Keratinocyte (primary cell): ENCODE results near the gene ADARB2. TPM values are rescaled to one million over a fixed set of nuclear protein-coding genes. Genes with fewer than 3 reads are reported as not detected.

Source experiments
- DNase-seq: peaks from one replicate; pipeline ENCODE4 v3.0.0-alpha.2; 2011; ENCODE audit warnings: low read depth, missing footprints, low spot score
- FAIRE-seq: peaks from 2 replicates; lab custom pipeline; 2011; peaks lifted over from hg19 to GRCh38; lab: Jason Lieb, UNC
- H2AFZ ChIP-seq: 2 replicates; pipeline ENCODE4 v1.6.0; 2012; ENCODE audit warnings: low read length, control low read depth, inconsistent platforms; ENCODE audit not compliant: control insufficient read depth
- H3K27ac ChIP-seq: 2 replicates; pipeline ENCODE4 v1.5.1; 2011; ENCODE audit warnings: low read length; ENCODE audit not compliant: control insufficient read depth, insufficient read depth
- H3K27me3 ChIP-seq: 3 replicates; pipeline ENCODE4 v1.6.0; 2011; ENCODE audit warnings: low read length; ENCODE audit not compliant: control insufficient read depth, insufficient read depth; ENCODE audit errors: extremely low read depth
- H3K36me3 ChIP-seq, 2 experiments: 2 replicates in 1 of 2; 3 replicates in 1 of 2; pipeline ENCODE4 v1.5.1; 2011; ENCODE audit warnings: low read length in 2 of 2, mild to moderate bottlenecking in 1 of 2; ENCODE audit not compliant: control insufficient read depth in 2 of 2, insufficient read depth in 2 of 2; ENCODE audit errors: extremely low read depth in 1 of 2
- H3K4me1 ChIP-seq: 3 replicates; pipeline ENCODE4 v1.5.1; 2011; ENCODE audit warnings: low read length; ENCODE audit not compliant: control insufficient read depth, insufficient read depth; ENCODE audit errors: extremely low read depth
- H3K4me2 ChIP-seq: 3 replicates; pipeline ENCODE4 v1.6.0; 2011; ENCODE audit warnings: low read depth, low read length; ENCODE audit not compliant: control insufficient read depth, insufficient read depth; ENCODE audit errors: extremely low read depth
- H3K4me3 ChIP-seq, 3 experiments: fragments of 200-600 bp in 1 of 3; sonication (generic) in 1 of 3; 2 replicates in 2 of 3; 3 replicates in 1 of 3; pipeline ENCODE4 v1.5.1; 2011 to 2016; ENCODE audit warnings: low read length in 3 of 3, mild to moderate bottlenecking in 3 of 3, control low read depth in 2 of 3, inconsistent platforms in 1 of 3, low read depth in 1 of 3, mixed read lengths in 1 of 3, mixed run types in 1 of 3, moderate library complexity in 1 of 3; ENCODE audit not compliant: control insufficient read depth in 2 of 3, insufficient read depth in 2 of 3; ENCODE audit errors: extremely low read depth in 1 of 3
- H3K79me2 ChIP-seq: 2 replicates; pipeline ENCODE4 v1.6.0; 2012; ENCODE audit warnings: low read length; ENCODE audit not compliant: control insufficient read depth, insufficient read depth
- H3K9ac ChIP-seq: 3 replicates; pipeline ENCODE4 v1.6.0; 2011; ENCODE audit warnings: low read length; ENCODE audit not compliant: control insufficient read depth, insufficient read depth; ENCODE audit errors: extremely low read depth
- H3K9me1 ChIP-seq: 3 replicates; pipeline ENCODE4 v1.6.0; 2011; ENCODE audit warnings: low read length; ENCODE audit not compliant: control insufficient read depth, insufficient read depth; ENCODE audit errors: extremely low read depth
- H3K9me3 ChIP-seq: 2 replicates; pipeline ENCODE4 v1.5.1; 2012; ENCODE audit warnings: low read depth, low read length; ENCODE audit not compliant: control insufficient read depth
- H4K20me1 ChIP-seq: 3 replicates; pipeline ENCODE4 v1.6.0; 2011; ENCODE audit warnings: low read length; ENCODE audit not compliant: control insufficient read depth, insufficient read depth; ENCODE audit errors: extremely low read depth
- CTCF ChIP-seq, 3 experiments: IDR thresholded peaks in 1 of 3; conservative IDR thresholded peaks in 1 of 3; optimal IDR thresholded peaks in 1 of 3; 2 replicates in 2 of 3; 3 replicates in 1 of 3; pipeline versions ENCODE3 to v1.5.1; 2011; ENCODE audit warnings: low read length in 3 of 3, mild to moderate bottlenecking in 3 of 3, moderate library complexity in 2 of 3, control low read depth in 1 of 3, inconsistent platforms in 1 of 3; ENCODE audit not compliant: insufficient read depth in 2 of 3; ENCODE audit errors: extremely low read depth in 1 of 3
- EZH2 ChIP-seq: IDR thresholded peaks from one replicate; pipeline ENCODE4 v1.6.1; 2012; ENCODE audit warnings: inconsistent platforms, mild to moderate bottlenecking, low read length, moderate library complexity
- dilution Hi-C: fragments of 300-500 bp; cut with MboI; formaldehyde crosslinking; loops from one replicate; pipeline ENCODE4 v1.7.0; 2020; ENCODE audit warnings: low sequenced_read_pairs; ENCODE audit not compliant: extremely low pct_ligation_motif_present
- polyA plus RNA-seq, 5 experiments: library from polyadenylated mRNA; depleted of rRNA in 3 of 5; stranded (reverse) in 3 of 5; stranded (forward) in 1 of 5; unstranded in 1 of 5; fragments of >200 nt; gene quantifications; 1 replicate in 1 of 5; 2 replicates in 3 of 5; 3 replicates in 1 of 5; pipeline versions ENCODE4 v1.2.1 to v1.2.3, GENCODE V29; 2011 to 2012; ENCODE audit warnings: missing spikeins in 2 of 5, low read depth in 1 of 5, low replicate concordance in 1 of 5

ADARB2 gene
- polyA plus RNA-seq, 1 donor (not counting 4 experiments of a cell fraction or from before 2014, with no cell fraction given), result not detected

DNA sequence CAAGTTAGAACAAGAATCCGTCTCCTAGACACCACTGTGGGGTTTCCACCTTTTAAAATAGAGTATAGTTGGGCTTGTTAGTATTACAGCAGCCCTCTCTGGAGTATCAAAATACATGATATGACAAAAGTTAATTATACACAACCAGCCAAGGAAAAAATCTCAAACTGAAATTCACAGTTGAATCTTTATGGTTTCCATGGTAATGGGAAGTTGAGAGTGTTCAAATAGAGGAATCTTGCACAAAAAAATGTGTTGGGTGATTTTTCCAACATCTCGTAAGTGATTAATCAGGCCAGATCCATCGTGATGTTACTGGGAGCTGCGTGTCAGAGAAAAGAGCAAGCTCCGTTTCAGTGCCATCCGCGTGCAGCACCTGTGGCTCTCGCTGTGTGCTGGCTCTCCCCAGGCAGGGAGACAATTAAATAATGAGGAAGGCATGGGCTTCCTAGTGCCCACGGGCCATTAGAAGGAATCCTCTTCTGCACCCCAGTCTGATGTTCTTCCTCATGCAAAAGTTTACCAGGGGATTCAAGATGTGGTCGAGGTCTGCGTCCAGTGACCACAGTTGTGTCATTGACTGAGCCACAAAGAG lies 41.1 kb upstream of the ADARB2 start:
- H3K4me2 ChIP-seq, result no peak overlapping the region
- H3K27ac ChIP-seq, result no peak overlapping the region
- H3K79me2 ChIP-seq, result no peaks in the 10 kb centered on the region
- FAIRE-seq (no peak), DNase-seq (no peak)
- dilution Hi-C loops, result no loop called here
- no peak overlapping the region for H2AFZ ChIP-seq
- TF ChIP-seq CTCF (optimal IDR thresholded peaks at IDR 0.05 in 1 of 3, IDR thresholded peaks at IDR 0.05 in 1 of 3, conservative IDR thresholded peaks at IDR 0.05 in 1 of 3; ENCODE audit: extremely low read depth in 1 of 3, insufficient read depth in 2 of 3, low read length in 3 of 3) (no peak), EZH2 (no peak)
- H3K27me3 ChIP-seq, result no peaks in the 10 kb centered on the region
- H3K4me1 ChIP-seq, result no peaks in the 10 kb centered on the region
- no peak overlapping the region for H3K4me3 ChIP-seq
- H3K9me3 ChIP-seq, result no peaks in the 10 kb centered on the region
- H4K20me1 ChIP-seq, result no peaks in the 10 kb centered on the region
- no peak overlapping the region for H3K9ac ChIP-seq
- no peaks in the 10 kb centered on the region for H3K36me3 ChIP-seq
- no peaks in the 10 kb centered on the region for H3K9me1 ChIP-seq

- Histone ChIP-seq H3K27me3 (no peaks in the 10 kb centered on the region), H3K9me3 (peaks cover 1% of the 10 kb centered on the region), H3K36me3 (no peaks in the 10 kb centered on the region), H3K79me2 (no peaks in the 10 kb centered on the region), H3K9me1 (no peaks in the 10 kb centered on the region), H3K4me3 (no peak overlapping the region), H3K27ac (no peak overlapping the region), H2AFZ (no peak overlapping the region), H3K9ac (no peak overlapping the region), H4K20me1 (no peaks in the 10 kb centered on the region), H3K4me1 (no peaks in the 10 kb centered on the region), H3K4me2 (no peak overlapping the region)
- FAIRE-seq, result no peak
- dilution Hi-C loops, result no loop called here
- TF ChIP-seq EZH2 (no peak), CTCF (optimal IDR thresholded peaks at IDR 0.05 in 1 of 3, IDR thresholded peaks at IDR 0.05 in 1 of 3, conservative IDR thresholded peaks at IDR 0.05 in 1 of 3; ENCODE audit: extremely low read depth in 1 of 3, insufficient read depth in 2 of 3, low read length in 3 of 3) (no peak)
- no peak for DNase-seq
Observed at GRCh38 chr10:1776127-1776662, 38.9 kb upstream of the ADARB2 start.
